ENCODE measurements around the gene ZNF80. TPM values are rescaled to one million over a fixed set of nuclear protein-coding genes. Genes with fewer than 3 reads are reported as not detected.

The ZNF80 gene
- total and polyA plus RNA-seq, 2 of the 13 experiments (the other 11 are each of a cell fraction or from before 2014, with no cell fraction given): not detected

DNA sequence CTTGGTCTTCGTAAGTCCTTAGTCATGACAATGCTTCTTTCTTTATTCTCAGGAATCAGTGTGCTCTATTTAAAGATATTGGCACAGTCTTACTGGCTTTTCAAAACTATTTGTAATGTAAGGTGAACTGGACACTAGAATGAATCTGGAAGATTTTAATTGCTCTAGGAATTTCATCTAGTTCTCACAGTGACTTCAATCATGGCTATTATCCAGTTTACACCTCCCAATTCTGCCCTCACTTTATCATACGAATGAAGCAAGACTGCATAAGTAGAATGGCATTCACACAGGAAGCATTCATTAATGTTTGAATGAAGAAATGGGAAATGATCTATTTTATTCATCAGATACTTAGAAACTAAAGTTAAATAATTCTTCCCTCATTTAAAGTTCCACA is 31.8 kb downstream of the ZNF80 start (continued):
- TF ChIP-seq ZBTB4 (CRISPR knock-in tag; IDR thresholded peaks at IDR 0.05; ENCODE audit: borderline replicate concordance) (no peak), ZNF879 (CRISPR knock-in tag; IDR thresholded peaks at IDR 0.05) (no peak), ZGPAT (CRISPR knock-in tag; IDR thresholded peaks at IDR 0.05) (no peak), ZNF776 (CRISPR knock-in tag; IDR thresholded peaks at IDR 0.05) (no peak), ATF5 (CRISPR knock-in tag; IDR thresholded peaks at IDR 0.05; ENCODE audit: low read depth) (no peak), IKZF5 (CRISPR knock-in tag; IDR thresholded peaks at IDR 0.05) (no peak), ZNF629 (CRISPR knock-in tag; conservative IDR thresholded peaks at IDR 0.05) (no peak), MXI1 (IDR thresholded peaks at IDR 0.05; ENCODE audit: borderline replicate concordance, low read depth, low read length) (no peak)
- TF ChIP-seq, protein P1, sequence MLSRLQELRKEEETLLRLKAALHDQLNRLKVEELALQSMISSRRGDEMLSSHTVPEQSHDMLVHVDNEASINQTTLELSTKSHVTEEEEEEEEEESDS (CRISPR knock-in tag; IDR thresholded peaks at IDR 0.05; ENCODE audit: borderline replicate concordance): no peak
- TF ChIP-seq, protein P2, sequence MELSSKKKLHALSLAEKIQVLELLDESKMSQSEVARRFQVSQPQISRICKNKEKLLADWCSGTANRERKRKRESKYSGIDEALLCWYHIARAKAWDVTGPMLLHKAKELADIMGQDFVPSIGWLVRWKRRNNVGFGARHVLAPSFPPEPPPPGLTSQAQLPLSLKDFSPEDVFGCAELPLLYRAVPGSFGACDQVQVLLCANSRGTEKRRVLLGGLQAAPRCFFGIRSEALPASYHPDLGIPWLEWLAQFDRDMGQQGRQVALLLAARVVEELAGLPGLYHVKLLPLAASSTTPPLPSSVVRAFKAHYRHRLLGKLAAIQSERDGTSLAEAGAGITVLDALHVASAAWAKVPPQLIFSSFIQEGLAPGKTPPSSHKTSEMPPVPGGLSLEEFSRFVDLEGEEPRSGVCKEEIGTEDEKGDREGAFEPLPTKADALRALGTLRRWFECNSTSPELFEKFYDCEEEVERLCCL (CRISPR knock-in tag; IDR thresholded peaks at IDR 0.05; ENCODE audit: borderline replicate concordance): no peak
- TF ChIP-seq, protein P3, sequence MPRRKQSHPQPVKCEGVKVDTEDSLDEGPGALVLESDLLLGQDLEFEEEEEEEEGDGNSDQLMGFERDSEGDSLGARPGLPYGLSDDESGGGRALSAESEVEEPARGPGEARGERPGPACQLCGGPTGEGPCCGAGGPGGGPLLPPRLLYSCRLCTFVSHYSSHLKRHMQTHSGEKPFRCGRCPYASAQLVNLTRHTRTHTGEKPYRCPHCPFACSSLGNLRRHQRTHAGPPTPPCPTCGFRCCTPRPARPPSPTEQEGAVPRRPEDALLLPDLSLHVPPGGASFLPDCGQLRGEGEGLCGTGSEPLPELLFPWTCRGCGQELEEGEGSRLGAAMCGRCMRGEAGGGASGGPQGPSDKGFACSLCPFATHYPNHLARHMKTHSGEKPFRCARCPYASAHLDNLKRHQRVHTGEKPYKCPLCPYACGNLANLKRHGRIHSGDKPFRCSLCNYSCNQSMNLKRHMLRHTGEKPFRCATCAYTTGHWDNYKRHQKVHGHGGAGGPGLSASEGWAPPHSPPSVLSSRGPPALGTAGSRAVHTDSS (CRISPR knock-in tag; conservative IDR thresholded peaks at IDR 0.05): no peak

Data from HepG2 (cell line).